ENCODE measurements around the gene ASTN2.

GRCh38 chr9:117453737-117454136 lies 38.9 kb upstream of the ASTN2 start:
- TF ChIP-seq CTCF (IDR thresholded peaks at IDR 0.05; ENCODE audit: low read depth, low read length) (no peak), POLR2A (IDR thresholded peaks at IDR 0.05; ENCODE audit: extremely low read depth, insufficient read length) (no peak), MAX (IDR thresholded peaks at IDR 0.05; ENCODE audit: low read depth, low read length) (no peak)
